H1 (cell line): ENCODE measurements around the gene RCAN3. TPM values are rescaled to one million over a fixed set of nuclear protein-coding genes. Genes with fewer than 3 reads are reported as not detected.

Experiments used
- NANOG ChIP-seq: IDR thresholded peaks from 2 replicates; pipeline ENCODE4 v1.6.1; 2011; ENCODE audit warnings: low read length, low read depth, mild to moderate bottlenecking, inconsistent platforms; ENCODE audit not compliant: insufficient read depth, poor library complexity, severe bottlenecking
- RAD21 ChIP-seq, 2 experiments: IDR thresholded peaks in 1 of 2; conservative IDR thresholded peaks in 1 of 2; 2 replicates each; pipeline ENCODE4 v1.6.1; 2011; ENCODE audit warnings: low read depth in 2 of 2, low read length in 2 of 2, improper control_type of control experiment in 1 of 2, inconsistent platforms in 1 of 2, mild to moderate bottlenecking in 1 of 2, moderate library complexity in 1 of 2
- polyA plus RNA-seq, 7 experiments: library from polyadenylated mRNA; depleted of rRNA in 3 of 7; stranded (reverse) in 5 of 7; unstranded in 2 of 7; fragments of >200 nt in 5 of 7; fragments of 200-250 nt in 2 of 7; gene quantifications; 1 replicate in 5 of 7; 2 replicates in 1 of 7; 4 replicates in 1 of 7; pipeline versions ENCODE4 v1.2.1 to v1.2.3, GENCODE V29; 2011 to 2013; ENCODE audit warnings: missing spikeins in 2 of 7, mixed read lengths in 2 of 7
- total RNA-seq: library from RNA; stranded (reverse); fragmentation: NEBNext Ultra II Directional; extraction: Animal tissue kit (Norgen Biotek cat#: 25700); gene quantifications from 2 replicates; pipeline ENCODE4 v1.2.1, GENCODE V29; 2021
- TF ChIP-seq, protein P1 (sequence below): IDR thresholded peaks from 2 replicates; pipeline ENCODE4 v1.6.1; 2011; ENCODE audit warnings: low read length, improper control_type of control experiment

RCAN3 gene
- total and polyA plus RNA-seq, 2 of the 8 experiments (the other 6 are each of a cell fraction or from before 2014, with no cell fraction given): 5.6 to 16.6 TPM

DNA sequence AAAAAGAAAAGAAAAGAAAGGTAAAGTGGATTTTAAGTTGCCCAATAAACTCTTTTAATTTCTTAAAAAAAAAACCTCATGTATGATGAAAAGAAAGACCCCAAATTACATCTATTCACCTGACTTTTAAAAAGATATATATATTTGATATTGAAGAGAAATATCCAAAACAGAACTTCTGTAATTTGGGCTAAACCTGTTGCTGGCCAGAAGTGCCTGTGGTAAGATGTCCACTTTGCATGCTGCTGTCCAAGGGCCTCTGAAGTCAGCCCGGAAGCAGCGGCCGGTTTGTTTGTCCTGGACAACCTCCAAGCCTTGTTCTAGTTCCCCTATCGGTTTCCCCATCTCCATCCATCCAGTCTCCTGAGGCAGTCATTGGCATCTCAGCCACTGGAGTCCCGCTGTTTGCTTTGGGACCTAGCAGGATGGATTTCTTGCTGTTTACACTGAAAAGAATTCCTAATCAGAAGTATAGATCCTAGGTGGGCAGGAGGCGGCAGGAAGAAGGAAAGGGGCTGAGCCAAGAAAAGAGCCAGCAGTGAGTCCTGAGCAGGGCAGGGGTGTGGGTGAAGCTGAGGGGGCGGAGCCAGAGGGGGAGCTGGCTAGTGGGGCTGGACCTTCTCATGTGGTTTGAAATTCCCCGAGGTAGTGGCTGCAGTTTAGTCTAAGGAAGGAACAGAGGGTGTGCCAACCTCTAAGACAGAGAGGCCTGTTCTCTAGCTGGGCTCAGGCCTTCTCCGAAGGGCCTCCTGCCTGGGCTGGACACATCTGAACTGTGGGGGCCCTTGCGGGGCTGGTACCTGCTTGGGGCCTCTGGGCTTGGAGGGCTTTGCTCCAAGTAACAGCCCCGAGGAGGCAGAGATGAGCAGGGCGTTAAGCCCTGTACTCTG, 56.5 kb downstream of the RCAN3 start (continued):
- TF ChIP-seq RAD21 (IDR thresholded peaks at IDR 0.05 in 1 of 2, conservative IDR thresholded peaks at IDR 0.05 in 1 of 2; ENCODE audit: low read depth in 2 of 2, low read length in 2 of 2): no peak
- TF ChIP-seq NANOG: no peak
- TF ChIP-seq, protein P1, sequence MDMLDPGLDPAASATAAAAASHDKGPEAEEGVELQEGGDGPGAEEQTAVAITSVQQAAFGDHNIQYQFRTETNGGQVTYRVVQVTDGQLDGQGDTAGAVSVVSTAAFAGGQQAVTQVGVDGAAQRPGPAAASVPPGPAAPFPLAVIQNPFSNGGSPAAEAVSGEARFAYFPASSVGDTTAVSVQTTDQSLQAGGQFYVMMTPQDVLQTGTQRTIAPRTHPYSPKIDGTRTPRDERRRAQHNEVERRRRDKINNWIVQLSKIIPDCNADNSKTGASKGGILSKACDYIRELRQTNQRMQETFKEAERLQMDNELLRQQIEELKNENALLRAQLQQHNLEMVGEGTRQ: no peak
- TF ChIP-seq, all 59 proteins: peak for 0
